ENCODE measurements around the gene FOXA2.

DNA sequence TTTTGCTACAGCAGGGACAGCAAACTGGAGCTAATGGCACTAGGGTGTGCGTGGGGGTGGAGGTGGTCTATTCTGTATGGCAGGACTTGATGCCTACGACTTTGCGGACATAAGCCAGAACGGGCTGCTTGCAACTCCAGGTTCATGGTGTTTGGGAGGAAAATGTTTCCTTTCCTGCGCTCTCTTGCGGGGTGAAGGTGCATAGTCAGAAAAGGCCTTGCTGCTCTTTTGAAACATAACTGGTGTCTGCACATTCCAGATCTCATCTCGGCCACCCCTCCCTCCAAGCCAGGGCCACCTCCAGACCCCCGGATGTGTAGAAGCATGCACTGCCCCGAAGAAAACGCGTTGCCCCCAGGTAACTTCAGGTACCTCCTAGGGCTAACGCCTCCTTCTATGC lies 8.1 kb downstream of the FOXA2 start:
- TF ChIP-seq, protein P1, sequence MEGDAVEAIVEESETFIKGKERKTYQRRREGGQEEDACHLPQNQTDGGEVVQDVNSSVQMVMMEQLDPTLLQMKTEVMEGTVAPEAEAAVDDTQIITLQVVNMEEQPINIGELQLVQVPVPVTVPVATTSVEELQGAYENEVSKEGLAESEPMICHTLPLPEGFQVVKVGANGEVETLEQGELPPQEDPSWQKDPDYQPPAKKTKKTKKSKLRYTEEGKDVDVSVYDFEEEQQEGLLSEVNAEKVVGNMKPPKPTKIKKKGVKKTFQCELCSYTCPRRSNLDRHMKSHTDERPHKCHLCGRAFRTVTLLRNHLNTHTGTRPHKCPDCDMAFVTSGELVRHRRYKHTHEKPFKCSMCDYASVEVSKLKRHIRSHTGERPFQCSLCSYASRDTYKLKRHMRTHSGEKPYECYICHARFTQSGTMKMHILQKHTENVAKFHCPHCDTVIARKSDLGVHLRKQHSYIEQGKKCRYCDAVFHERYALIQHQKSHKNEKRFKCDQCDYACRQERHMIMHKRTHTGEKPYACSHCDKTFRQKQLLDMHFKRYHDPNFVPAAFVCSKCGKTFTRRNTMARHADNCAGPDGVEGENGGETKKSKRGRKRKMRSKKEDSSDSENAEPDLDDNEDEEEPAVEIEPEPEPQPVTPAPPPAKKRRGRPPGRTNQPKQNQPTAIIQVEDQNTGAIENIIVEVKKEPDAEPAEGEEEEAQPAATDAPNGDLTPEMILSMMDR (conservative IDR thresholded peaks at IDR 0.05 in 1 of 2, IDR thresholded peaks at IDR 0.05 in 1 of 2; ENCODE audit: low read depth in 1 of 2, low read length in 2 of 2): no peak
- no peak for TF ChIP-seq EZH2 (IDR thresholded peaks at IDR 0.05; ENCODE audit: low read length, missing control alignments)

All from fibroblast of lung (primary cell).